Adrenal gland (tissue), 5 donors: Measurements from ENCODE around the gene PRSS1.

Experiments
- CTCF ChIP-seq, 6 experiments: fragments of 450-650 bp in 4 of 6; fragments of 200-600 bp in 2 of 6; sonication (generic) in 1 of 6; IDR thresholded peaks; 1 replicate in 5 of 6; 2 replicates in 1 of 6; pipeline versions ENCODE4 v1.5.1 to v1.8.0; 2016 to 2021; ENCODE audit warnings: antibody characterized with exemption in 6 of 6, mild to moderate bottlenecking in 2 of 6, moderate library complexity in 1 of 6
- POLR2A ChIP-seq, 2 donors: fragments of 450-650 bp; IDR thresholded peaks; one replicate each; pipeline ENCODE4 v1.6.1; 2017; ENCODE audit warnings: antibody characterized with exemption in 2 of 2, mild to moderate bottlenecking in 2 of 2, moderate library complexity in 1 of 2
- donor health status: DM: no; HTN: no; CAD: no.

- TF ChIP-seq POLR2A (IDR thresholded peaks at IDR 0.05) (no peak), CTCF (IDR thresholded peaks at IDR 0.05) (no peak)
These were observed 3.3 kb downstream of the PRSS1 start for GRCh38 chr7:142752376-142753225.
